Measurements from ENCODE around the gene AACS. TPM values are rescaled to one million over a fixed set of nuclear protein-coding genes. Genes with fewer than 3 reads are reported as not detected.

Gene AACS
- total RNA-seq, 1 donor from 2014 or later, result 25.4 TPM

DNA sequence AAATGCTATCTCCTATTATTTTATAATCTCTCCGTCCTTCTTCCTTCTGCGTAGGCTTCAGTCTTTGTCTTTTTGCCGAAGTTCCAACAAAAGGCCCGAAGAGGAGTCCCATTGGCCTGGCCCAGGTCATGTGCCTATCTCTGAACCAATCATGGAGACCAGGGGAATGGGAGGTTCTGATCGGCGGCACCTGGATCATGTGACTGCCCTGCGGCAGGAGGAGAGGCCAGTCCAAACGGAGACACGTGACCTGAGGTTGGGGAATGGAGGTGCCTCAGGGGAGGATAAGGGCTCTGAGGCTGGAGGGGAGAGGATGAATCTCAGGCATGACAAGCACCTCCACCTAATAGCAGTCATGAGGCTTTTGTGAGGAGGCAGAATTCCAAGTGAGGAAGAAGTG is 86.0 kb downstream of the AACS start:
- no peak for DNase-seq (ENCODE audit: low read depth in 2 of 2)

- DNase-seq (ENCODE audit: low read depth in 2 of 2), result no peak
Observed at GRCh38 chr12:125152463-125152862, 87.2 kb downstream of the AACS start.

- no peak for DNase-seq (ENCODE audit: low read depth in 2 of 2)
Observed at GRCh38 chr12:125155366-125155765, 90.1 kb downstream of the AACS start.

DNA sequence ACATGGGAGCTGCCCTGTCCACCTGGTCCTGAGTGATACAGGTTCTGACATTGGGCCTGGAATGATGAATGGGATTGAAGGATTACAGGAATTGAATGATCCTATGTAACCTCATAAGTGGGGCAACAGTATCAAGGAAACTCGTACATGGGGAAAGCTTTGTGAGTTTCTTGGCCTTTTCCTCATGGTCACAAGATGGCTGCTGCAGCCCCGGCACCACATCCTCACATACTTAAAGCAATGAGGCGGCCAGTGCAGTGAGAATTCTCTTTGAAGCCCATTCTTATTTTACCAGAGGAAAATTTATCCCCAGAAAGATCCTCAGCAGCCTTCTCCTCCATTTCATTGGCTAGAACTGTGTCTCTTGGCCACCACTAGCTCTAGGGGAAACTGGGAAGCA is 91.9 kb downstream of the AACS start:
- DNase-seq (ENCODE audit: low read depth in 2 of 2), result no peak

DNA sequence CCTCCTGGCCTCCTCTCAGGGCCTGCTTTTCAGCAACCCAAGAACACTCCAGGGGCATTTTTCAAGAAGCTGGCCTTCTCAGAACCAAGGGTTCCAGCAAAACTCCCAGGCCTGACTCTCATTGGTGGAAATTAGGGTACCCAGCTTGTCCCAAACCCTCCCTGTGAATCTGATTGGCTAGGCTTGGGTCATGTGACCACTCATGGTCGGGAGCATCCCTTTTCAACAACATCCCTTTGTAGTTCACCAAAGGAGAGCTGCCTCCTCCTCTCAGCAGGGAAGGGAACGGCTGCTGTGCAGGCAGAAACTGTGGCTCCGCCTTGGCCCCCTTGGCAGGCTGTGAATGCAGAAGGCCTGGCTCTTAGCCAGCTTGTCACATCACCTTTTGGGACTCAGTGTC is 94.5 kb downstream of the AACS start:
- DNase-seq (ENCODE audit: low read depth in 2 of 2), result no peak

DNA sequence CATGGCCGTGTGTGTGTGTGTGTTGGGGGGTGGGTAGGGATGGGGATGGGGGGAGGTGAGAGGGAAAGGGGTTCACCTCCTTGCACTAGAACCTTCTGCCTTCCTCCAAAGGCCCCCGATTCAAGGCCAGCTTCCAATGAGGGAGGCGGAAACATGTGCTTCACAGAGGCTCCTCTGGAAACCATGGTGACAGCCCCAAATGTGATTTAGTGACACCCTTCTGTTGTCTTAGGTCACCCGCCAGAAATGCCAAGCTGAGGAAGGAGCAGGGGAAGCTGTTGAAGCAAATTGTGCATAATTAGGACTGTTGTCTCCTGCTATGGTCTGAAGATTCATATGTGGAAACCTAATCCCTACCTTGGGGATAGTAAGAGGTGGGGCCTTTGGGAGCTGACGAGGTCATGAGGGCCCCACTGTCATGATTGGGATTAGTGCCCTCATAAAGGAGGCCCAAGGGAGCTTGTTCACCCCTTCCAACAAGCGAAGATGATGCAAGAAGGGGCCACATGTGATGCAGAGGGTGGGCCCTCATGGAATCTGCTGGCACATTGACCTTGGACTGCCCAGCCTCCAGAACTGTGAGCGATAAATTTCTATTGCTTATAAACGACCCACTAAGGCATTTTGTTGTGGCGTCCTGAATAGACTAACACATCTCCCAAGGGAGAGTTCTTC is 95.2 kb downstream of the AACS start:
- DNase-seq (ENCODE audit: low read depth in 2 of 2), result no peak

DNA sequence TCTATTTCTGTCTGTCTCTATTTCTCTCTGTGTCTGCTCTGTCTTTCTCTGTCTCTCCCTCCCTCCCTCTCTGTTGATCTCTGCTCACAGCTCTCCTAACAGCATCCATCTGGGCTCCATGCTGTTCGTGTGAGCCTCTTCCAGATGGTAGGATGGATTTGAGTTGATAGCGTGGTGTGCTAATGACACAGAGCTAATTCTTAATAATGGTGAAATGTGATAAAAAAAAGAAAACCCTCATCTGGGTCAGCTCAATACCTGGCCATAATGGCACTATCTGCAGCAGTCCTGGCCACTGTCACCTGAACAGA is 96.4 kb downstream of the AACS start:
- no peak for DNase-seq (ENCODE audit: low read depth in 2 of 2)

DNA sequence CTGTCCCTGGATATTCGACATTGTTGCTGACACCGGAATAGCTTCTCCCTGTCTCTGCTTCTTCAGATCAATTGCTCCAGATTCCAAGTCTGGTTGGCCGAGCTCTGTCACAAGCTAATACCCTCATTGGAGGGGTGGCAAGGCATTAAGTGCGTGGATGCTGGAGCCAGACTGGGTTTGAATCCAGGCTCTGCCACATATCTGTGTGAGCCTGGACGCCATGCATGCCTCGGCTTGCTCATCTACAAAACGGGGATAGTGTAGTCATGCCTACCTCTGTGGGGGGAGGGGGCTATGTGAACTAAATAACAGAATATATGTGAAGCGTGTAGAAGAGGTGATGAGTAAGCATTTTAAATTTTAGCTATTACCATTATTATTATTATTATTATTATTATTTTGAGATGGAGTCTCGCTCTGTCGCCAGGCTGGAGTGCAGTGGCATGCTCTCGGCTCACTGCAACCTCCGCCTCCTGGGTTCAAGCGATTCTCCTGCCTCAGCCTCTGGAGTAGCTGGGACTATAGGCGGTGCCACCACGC is 97.3 kb downstream of the AACS start:
- DNase-seq (ENCODE audit: low read depth in 2 of 2), result no peak

GRCh38 chr12:125163148-125163547 is 97.9 kb downstream of the AACS start:
- no peak for DNase-seq (ENCODE audit: low read depth in 2 of 2)

DNA sequence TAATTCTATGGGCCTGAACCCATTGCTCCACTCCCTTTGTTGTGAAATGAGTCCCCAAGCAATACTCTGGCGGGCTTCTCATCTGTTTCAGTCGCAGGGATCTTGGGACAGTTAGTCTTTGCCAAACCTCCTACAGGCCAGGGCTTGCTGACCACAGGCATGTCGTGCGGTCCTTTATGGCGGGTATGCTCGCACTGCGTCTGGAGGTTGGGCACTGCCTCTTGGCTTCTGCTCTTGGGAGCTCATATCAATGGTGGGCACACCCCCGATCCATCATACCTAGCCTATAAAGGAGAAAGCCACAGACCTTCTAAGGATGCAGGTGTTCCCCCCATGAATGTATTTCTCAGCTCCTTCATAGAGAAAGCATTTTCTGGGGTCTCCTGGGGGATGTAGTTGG is 99.3 kb downstream of the AACS start:
- no peak for DNase-seq (ENCODE audit: low read depth in 2 of 2)

GRCh38 chr12:125166041-125166440 is 100.8 kb downstream of the AACS start:
- DNase-seq (ENCODE audit: low read depth in 2 of 2), result no peak

GRCh38 chr12:125167658-125168057 is 102.4 kb downstream of the AACS start:
- no peak for DNase-seq (ENCODE audit: low read depth in 2 of 2)

- DNase-seq (ENCODE audit: low read depth in 2 of 2), result no peak
Observed at GRCh38 chr12:125169451-125169850, 104.2 kb downstream of the AACS start.

- no peak for DNase-seq (ENCODE audit: low read depth in 2 of 2)
Observed at GRCh38 chr12:125169870-125170269, 104.6 kb downstream of the AACS start.

- no peak for DNase-seq (ENCODE audit: low read depth in 2 of 2)
Observed at GRCh38 chr12:125171267-125171666, 106.0 kb downstream of the AACS start.

DNA sequence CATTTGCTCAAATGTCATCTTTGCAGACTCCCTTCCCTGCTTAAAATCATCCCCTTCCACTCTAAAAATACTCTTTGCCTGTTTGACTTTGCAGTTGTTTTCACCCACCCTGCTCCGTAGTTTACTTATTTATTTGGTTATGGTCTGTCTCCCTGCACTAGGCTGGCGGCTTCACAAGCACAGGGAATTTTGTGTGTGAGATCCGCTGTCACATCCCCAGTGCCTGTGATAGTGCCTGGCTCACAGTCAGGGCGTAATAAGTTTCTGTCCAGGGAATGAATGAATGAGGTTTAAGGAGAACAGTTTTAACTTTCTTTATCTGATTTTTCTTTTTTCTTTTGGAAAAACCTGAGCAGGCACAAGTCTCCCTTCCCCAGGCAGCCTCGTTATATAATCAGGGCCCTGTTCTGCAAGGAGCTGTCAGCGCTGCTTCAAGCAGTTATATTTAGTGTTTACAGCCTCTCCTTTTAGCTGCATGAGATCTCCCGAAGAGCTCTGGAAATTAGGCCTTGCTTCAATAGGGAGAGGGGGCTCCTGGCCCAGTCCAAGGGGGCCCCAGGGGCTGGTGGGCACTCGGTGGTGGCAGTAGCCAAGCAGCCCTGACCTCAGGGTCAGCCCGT is 107.1 kb downstream of the AACS start:
- DNase-seq (ENCODE audit: low read depth in 2 of 2), result no peak

- no peak for DNase-seq (ENCODE audit: low read depth in 2 of 2)
Observed at GRCh38 chr12:125175576-125175975, 110.3 kb downstream of the AACS start.

DNA sequence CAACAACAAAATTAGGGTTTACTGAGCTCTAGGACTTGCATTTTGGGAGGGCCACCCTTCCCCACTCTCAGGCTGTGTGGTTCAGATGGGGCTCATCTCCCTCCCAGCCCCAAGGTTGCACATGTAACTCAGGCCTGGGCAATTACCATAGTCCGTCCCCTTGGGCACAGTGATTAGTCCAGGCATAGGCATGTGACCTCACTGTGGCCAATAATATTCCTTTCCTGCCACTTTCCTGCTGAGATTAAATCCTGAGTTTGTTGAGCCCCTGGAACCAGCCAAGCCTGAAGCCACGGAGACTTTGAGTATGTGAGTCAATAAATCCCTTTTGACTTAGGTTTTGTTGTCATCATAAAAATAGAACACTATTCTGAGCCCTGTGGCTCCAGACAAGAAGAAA is 113.0 kb downstream of the AACS start:
- no peak for DNase-seq (ENCODE audit: low read depth in 2 of 2)

- DNase-seq (ENCODE audit: low read depth in 2 of 2), result no peak
Observed at GRCh38 chr12:125180144-125180543, 114.9 kb downstream of the AACS start.

DNA sequence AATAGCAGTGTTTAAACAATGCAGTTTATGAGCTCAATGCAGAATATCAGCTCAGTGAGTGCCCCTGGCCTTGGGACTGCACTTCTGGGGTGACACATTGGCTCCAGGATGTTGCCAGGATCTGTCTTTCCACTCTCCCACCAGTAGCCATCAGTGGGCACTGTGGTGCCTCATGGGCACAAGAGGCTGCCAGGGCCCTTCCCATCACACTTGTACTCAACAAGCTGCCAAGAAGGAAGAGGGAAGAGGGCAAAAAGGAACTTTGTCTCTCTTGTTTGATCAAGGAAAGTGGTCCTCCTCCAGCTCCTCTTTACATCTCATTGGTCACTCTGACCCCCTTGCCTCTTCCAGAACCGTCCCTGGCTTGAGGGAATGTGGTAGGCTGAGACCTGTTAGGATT is 115.9 kb downstream of the AACS start:
- DNase-seq (ENCODE audit: low read depth in 2 of 2), result no peak

DNA sequence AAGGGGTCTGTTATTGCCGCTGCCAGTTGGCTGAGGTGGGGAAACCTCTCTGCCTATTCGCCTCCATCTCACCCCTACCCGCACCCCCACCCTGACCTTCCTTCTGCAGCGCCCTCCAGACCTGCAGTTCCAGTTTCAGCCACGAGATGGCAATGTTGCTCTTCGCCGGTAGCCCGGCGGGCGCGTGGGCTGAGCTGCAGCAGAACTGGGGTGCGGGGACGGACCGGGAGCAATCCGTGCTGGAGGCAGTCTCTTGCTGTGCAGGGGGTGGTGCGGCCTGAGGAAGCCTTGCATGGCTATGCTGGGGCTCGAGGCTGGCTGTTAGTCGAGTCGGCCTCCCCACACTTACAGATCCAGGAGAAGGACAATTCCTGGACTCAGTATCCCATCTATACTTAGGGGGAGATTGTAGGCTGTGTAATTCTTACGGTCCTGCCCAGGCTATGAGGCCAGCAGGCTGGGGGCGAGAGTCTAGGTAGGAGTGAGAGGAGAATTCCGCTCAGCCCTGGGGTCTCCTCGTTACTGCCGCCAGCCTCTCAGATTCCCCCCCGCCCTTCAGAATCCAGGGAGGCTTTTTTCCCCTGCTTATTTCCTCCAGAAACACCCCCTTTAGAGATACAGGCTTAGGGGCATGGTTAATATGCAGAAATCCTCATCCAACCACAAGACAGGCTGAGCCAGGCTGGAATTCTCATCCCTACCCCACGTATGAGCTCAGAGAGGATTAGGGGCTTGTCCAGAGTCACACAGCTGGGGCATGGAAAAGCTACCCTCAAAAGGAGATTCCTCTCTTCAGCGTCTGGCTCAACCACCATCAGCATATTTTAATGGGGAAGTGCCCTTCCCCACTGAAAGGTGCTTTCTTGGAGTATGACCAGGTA is 118.2 kb downstream of the AACS start:
- DNase-seq (ENCODE audit: low read depth in 2 of 2), result peak; percentile 26 to 66

GRCh38 chr12:125184213-125184967 is 119.2 kb downstream of the AACS start:
- no peak for DNase-seq (ENCODE audit: low read depth in 2 of 2)

All from dermis microvascular lymphatic vessel endothelial cell (primary cell).